ENCODE data around the gene PGS1. TPM values are rescaled to one million over a fixed set of nuclear protein-coding genes. Genes with fewer than 3 reads are reported as not detected.

Gene PGS1
- total and polyA plus RNA-seq, 2 of the 8 experiments (the other 6 are each of a cell fraction or from before 2014, with no cell fraction given): 46.7 to 60.0 TPM

GRCh38 chr17:78406396-78406795 lies 27.9 kb downstream of the PGS1 start (continued):
- no peak for TF ChIP-seq HDAC6 (IDR thresholded peaks at IDR 0.05; ENCODE audit: low read depth, low read length)
- TF ChIP-seq JUND (IDR thresholded peaks at IDR 0.05; ENCODE audit: low read length): no peak
- no peak for TF ChIP-seq ZNF274 (IDR thresholded peaks at IDR 0.05; ENCODE audit: borderline replicate concordance, extremely low read depth, low read length)
- no peak for TF ChIP-seq ATF3 (IDR thresholded peaks at IDR 0.05; ENCODE audit: insufficient read depth, low read depth, low read length)
